Measurements from ENCODE around the gene FLT3.

DNA sequence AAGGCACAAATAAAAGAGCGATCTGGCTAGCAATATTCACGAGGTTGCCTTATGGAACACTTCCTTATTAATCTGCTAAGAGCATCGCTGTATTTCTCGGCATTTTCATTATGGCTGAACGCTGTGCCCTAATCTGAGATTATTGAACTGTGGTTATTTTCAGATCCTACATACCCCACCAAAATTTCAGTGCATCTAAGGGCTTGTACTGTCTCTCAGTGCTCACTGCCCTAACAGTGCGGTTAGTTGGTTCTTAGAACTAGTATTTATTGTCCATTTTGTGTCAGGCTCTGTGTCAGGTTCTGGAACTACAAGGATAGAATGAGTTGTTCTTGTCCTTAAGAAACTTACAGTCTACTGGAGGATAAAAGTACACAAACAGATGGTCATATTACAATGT is 51.6 kb downstream of the FLT3 start:
- TF ChIP-seq, protein P1, sequence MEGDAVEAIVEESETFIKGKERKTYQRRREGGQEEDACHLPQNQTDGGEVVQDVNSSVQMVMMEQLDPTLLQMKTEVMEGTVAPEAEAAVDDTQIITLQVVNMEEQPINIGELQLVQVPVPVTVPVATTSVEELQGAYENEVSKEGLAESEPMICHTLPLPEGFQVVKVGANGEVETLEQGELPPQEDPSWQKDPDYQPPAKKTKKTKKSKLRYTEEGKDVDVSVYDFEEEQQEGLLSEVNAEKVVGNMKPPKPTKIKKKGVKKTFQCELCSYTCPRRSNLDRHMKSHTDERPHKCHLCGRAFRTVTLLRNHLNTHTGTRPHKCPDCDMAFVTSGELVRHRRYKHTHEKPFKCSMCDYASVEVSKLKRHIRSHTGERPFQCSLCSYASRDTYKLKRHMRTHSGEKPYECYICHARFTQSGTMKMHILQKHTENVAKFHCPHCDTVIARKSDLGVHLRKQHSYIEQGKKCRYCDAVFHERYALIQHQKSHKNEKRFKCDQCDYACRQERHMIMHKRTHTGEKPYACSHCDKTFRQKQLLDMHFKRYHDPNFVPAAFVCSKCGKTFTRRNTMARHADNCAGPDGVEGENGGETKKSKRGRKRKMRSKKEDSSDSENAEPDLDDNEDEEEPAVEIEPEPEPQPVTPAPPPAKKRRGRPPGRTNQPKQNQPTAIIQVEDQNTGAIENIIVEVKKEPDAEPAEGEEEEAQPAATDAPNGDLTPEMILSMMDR (IDR thresholded peaks at IDR 0.05): no peak
- TF ChIP-seq POLR2A (IDR thresholded peaks at IDR 0.05) (no peak), POLR2AphosphoS5 (IDR thresholded peaks at IDR 0.05) (no peak)
